SU-DHL-6 (cell line): ENCODE data around the gene CLEC3A.

Experiments used
- EZH2phosphoT487 ChIP-seq: fragments of 200-600 bp; sonication (generic), shearing (Covaris generic); conservative IDR thresholded peaks from 2 replicates; pipeline ENCODE4 v1.6.1; 2018; ENCODE audit warnings: mild to moderate bottlenecking, antibody characterized with exemption, low read length, moderate library complexity, mixed read lengths
- TF ChIP-seq, protein P1 (sequence below): fragments of 200-600 bp; sonication (generic); IDR thresholded peaks from one replicate; pipeline ENCODE4 v1.5.1; 2017; ENCODE audit warnings: antibody characterized with exemption, mild to moderate bottlenecking, low read length, moderate library complexity; ENCODE audit not compliant: insufficient read depth, poor library complexity, severe bottlenecking

DNA sequence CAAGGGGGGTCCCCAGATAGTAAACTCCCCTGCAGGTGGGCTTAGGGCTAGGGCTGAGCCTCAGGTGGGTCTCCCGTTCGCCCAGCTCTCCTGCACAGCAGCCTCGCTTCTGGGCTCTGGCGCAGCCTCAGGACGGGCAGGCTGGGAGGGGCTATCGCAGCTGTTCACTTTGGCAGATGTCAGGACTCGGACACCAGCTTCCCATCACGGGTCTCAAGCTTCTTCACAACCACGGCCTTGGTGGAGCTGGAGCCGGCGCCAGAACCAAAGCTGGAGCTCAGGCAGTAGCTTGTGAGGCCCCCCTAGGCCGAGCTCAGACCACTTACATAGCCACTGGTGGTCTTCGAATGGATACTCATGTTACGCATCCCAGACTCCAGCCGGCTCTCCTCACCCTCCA lies 26.0 kb downstream of the CLEC3A start:
- TF ChIP-seq, protein P1, sequence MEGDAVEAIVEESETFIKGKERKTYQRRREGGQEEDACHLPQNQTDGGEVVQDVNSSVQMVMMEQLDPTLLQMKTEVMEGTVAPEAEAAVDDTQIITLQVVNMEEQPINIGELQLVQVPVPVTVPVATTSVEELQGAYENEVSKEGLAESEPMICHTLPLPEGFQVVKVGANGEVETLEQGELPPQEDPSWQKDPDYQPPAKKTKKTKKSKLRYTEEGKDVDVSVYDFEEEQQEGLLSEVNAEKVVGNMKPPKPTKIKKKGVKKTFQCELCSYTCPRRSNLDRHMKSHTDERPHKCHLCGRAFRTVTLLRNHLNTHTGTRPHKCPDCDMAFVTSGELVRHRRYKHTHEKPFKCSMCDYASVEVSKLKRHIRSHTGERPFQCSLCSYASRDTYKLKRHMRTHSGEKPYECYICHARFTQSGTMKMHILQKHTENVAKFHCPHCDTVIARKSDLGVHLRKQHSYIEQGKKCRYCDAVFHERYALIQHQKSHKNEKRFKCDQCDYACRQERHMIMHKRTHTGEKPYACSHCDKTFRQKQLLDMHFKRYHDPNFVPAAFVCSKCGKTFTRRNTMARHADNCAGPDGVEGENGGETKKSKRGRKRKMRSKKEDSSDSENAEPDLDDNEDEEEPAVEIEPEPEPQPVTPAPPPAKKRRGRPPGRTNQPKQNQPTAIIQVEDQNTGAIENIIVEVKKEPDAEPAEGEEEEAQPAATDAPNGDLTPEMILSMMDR, result no peak
- no peak for TF ChIP-seq EZH2phosphoT487
